ENCODE results near the gene RXRA.

RXRA gene

DNA sequence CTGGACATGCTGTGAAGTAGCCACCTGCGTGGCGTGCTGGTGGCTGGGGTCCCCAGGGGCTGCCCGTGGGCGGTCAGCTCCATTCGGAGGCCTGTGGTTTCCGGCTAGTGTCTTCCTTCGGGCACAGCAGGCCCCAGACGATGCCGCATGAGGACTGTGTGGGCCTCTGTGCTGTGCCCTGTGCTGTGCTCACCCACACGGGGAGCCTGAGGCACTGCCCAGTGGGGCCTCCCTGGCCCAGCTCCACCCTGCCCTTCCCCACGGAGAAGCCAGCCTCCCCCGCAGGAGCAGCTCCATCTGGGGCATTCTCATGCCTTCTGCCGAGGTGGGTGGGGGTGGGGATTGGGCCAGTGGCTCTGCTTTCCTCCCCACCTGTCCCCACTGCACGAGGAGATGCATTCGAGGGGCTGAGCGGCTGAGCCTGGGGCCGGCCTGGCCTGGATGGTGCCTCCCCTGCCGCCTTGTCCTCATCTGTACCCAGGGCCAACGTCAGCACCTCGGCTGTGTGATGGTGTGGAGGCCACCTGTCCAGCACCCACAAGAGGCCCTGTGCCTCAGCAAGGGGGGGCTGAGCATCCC is 24.2 kb downstream of the RXRA start:
- DNase-seq (ENCODE audit: low spot score) (no peak), FAIRE-seq (no peak)

DNA sequence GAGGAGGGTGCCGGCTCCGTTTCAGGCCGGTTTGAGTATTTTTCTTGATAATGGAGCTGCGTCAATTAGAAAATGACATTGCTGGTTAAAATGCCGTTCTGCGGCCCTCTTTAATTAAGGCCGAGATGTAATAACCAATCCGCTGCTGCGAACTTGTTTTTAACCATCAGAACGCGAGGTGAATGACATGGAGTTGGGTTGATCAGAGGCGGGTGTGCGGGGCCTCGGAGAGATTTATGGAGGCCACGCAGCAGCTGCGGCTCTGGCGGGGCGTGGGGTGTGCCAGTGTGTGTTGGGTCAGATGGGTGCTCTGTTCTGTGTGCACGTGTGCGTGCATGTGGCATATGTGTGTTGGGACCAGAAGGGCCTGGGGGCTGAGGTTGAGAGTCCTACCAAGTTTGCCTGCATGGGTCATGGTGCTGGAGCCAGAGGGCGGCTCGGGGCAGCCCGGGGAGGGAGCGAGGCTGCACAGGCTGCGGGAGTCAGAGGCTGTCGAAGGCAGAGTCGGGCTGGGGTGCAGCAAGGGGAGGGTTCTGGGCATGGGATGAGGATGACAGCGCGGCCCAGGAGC is 25.4 kb downstream of the RXRA start:
- FAIRE-seq (no peak), DNase-seq (ENCODE audit: low spot score) (no peak)

DNA sequence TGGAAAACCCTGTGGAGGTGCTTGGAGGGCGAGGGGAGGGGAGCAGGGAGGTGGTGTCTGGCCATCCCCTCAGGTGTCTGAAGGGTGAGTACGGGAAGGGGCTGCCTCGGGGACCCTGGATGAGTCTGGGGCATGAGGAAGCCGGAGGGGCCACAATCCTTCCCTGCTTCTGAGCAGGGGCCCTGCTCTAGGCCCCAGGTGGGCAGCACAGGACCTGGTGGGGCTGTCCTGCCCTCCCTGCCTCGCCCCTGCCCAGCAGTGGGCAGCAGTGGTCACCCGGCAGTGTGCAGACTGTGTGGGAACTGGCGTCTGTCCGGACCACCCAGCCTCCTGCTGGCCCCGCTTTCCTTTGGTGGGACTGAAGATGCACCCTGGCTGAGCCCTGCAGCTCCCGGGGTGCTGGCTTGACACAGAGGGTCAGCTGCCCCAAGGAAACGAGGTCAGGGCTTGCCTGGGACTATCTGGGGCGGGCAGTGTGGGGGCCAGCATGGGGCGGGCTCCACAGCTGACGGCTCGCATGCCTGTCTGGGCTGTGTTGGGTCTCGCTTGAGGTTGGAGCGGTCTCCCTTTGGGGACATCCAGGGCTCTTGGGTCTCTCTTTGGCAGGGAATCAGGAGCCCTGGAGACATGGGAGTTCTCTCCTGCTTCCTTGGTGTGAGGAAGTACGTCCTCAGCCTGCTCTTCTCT is 26.1 kb downstream of the RXRA start:
- no peak for DNase-seq (ENCODE audit: low spot score)
- FAIRE-seq = no peak

DNA sequence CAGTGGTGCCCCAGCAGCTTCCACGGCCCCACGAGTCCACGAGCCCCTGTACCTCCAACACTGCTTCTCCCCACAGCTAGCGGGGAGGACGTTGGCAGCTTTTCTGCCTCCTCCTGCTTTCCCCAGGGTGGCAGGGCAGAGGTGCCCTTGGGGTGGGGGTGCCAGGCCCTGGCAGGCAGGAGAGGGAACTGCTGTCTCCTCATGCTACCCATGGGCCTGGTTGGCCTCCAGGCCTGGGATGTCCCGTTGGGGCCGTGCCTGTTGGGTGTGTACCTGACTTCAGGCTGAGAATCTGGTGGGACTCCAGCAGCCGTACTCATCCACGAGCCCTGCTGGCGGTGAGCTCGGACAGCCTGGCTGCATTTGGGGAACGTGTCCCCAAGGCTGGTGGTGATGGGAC is 27.3 kb downstream of the RXRA start:
- FAIRE-seq (no peak), DNase-seq (ENCODE audit: low spot score) (no peak)

DNA sequence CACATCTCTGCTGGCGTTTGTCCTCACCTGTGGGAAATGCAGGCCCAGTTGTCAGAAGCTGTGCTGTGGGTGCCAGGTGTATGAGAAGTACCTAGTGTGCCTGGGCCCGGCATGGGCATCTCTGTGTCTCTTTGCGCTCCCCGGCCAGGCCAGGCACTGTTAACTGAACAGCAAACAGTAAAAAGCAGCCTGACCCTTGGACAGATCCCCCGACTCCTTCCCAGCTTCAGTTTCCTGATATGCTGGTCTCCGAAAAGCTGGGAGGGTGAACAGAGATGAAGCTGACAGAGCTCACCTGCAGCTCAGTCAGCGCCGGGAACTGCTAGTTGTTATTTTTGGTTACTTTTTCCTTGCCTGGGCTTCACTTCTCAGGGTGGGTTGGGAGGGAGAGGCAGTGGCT is 28.9 kb downstream of the RXRA start:
- no peak for FAIRE-seq

DNA sequence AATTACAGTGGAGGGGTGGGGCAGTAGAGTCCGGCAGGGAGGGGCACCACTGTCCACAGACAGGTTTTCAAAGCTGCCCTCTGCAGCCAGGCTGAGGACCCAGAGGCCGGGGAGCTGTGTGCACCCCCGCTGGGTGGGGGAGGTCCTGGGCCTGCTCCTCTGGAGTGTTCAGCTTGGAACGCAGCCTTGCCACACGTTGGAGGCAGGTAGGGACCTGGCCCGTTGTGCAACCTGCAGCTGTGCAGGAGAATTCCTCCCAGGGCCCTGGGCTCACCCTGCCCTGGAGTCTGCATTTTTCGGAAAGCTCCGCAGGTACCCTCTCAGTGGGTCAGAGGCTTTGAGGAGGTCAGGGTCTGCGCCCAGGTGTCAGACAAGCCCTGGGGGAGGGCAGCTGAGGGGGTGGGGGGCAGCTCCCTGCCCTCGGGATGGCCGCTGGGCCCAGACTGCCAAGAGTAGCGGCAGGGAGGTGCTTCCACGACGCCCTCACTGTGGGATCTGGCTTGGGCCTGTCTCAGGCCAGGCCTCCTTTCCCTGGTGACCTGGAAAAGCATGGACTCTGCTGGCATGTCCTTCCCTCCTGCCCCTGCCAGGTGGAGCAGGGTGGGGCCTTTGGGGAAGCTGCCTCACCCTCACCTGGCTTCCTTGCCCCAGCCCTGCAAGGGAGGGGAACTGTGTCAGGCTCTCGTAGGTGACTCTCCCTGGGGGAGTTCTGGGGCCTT is 29.5 kb downstream of the RXRA start:
- FAIRE-seq (no peak), DNase-seq (ENCODE audit: low spot score) (no peak)

More for the DNA sequence above, 28.9 kb downstream of the RXRA start:
- DNase-seq (ENCODE audit: low spot score) = no peak

DNA sequence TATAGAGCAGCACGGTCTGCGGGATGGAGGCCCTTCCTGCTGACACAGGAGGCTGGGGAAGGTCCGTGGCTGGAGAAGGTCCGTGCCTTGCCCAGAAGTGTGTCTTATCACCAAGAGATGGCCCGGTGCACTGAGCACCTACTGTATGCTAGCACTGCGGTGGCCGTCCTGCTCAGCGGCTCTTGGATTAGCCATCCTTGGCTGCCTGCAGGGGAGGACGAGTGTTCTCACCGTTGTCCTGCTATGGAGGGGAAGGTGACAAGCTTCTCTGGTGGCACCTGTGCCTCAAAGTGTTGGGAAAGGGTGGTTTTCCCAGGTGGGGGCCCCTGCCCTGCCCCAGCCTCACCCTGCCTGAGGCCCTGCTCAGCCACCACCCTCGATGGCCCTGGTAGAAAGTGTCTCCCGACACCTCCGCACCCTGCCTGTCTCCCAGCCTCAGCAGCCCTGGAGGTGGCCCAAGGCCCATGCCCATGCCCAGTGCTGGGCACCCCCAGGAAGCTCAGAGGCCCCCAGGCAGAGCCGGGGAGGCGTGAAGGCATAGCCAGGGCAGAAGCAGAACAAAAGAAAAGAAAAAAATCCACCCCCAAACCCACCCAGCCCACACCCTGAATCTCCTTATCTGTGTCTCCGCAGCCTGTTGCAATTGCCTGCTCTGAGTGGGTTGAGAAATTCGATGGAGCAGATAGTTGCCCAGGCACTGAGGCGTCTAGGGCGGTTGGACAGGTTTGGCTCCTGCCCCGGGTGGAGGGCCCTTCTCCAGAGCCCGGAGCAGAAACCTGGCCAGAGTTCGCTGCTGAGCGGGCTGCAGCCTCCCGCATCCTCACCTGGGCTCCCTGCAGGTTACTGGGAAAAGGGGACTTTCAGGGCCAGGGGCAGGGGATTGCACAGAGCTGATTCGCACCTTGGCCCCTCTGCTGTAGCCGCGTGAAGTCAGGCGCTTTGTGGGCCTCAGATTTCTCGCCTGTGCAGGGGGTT is 30.5 kb downstream of the RXRA start:
- FAIRE-seq = no peak
- no peak for DNase-seq (ENCODE audit: low spot score)

DNA sequence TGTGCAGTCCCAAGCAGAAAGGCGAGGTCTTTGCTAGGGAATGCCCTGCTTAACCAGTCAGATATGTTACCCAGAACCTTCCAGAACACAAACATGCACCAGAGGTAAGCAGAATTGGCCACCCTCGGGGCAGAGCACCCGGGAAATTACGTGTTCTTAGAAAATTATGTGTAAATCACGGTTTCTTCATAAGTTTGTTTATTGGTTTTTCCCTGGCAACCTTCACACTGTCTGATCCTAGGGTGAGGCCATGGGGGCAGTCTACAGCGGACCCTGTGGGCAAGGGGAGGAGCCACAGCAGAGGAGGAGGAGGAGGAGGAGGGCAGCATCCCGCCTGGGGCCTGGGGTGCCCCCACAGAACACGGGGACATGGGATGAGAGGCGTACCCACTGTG is 31.4 kb downstream of the RXRA start:
- no peak for DNase-seq (ENCODE audit: low spot score)
- FAIRE-seq = no peak

DNA sequence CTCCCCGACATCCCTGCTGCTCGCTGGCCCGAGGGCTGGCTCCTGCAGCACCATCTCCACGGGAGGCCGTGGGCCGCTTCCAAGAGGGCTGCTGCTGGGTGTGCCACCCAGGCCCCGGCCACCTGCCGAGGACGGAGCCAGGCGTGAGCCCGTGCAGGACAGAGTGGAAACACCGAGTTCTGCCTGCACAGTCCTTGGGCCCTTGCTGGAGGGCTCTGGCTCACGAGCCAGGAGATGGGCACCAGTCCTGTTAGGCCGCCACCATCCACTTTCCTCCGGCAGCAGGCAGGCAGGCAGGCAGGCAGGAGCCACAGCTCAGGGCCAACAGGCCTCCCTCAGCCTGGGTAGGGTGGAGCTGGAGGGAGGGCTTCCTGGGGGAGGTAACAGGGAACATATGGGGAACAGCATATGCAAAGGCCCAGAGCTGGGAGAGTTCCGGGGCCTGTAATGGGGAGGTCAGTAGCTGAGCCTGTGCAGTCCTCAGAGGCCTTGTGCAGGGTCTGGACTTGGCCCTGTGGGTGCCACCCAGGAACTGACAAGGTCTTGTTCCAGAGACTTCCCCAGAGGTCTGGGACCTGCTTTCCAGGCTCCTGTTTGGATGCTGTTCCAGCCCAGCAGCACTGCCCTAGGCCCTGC is 31.9 kb downstream of the RXRA start:
- DNase-seq (ENCODE audit: low spot score) (no peak), FAIRE-seq (no peak)

DNA sequence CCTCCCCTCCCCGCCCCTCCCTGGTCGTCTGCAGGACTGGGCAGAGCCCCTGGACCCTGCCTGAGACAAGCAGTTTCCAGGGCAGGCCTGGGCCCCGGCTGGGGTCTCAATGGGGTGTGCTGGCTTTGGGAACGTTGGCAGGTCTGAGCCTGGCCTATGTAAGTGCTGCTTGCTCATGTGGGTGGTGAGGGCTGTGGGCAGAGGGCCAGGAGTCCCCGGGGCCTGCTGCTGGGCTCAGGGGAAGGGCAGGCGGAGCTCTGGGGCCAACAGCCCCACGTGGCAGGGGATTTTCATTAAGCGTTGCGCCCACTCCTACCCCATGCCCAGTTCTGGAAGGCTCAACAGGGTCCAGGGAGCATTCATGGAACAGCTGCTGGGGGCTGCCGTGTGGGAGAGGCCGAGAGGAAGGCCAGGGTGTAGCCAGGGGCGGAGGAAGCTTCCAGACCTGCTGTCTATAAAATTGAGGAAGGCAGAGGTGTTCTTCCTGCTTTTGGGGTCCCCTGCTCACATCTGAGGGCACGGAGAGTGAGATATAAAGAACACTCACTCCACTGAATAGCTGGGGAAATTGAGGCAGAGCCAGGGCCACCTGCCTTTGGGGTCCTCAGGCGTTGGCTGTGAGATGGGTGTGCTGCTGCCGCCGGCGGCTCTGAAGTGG is 32.5 kb downstream of the RXRA start:
- FAIRE-seq (no peak), DNase-seq (ENCODE audit: low spot score) (no peak)

DNA sequence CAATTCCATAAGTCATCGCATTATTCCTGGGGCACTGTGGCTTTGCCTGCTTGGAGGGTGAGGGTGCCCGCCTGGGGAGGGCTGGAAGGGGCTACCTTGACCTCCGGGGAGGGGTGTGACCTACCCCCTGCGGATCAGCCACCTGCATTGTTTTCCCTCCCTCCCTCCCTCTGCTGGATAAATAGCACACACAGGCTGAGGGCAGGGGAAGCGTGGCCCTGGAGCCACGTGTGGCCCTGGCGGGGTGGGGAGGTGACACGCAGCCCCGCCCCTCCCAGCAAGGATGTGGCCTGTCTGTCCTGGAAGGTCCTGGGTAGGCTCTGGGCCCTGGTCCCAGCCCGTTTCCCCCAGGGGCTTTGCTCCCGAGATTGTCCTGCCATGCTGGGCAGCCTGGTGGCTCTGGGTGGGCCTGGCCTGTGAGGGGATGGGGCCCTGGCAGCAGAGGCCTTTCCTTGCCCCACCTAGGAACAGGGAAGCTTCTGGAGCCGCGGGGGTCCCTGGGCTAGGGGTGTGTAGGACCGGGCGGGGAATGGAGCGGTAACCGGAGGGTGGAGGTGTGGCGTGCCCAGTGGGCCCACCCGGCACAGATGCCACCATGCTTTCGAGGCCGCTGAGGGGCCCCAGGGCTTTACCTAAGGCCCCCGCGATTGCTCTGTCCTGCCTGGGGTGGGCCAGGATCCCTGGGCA is 33.4 kb downstream of the RXRA start:
- FAIRE-seq (no peak), DNase-seq (ENCODE audit: low spot score) (no peak)

DNA sequence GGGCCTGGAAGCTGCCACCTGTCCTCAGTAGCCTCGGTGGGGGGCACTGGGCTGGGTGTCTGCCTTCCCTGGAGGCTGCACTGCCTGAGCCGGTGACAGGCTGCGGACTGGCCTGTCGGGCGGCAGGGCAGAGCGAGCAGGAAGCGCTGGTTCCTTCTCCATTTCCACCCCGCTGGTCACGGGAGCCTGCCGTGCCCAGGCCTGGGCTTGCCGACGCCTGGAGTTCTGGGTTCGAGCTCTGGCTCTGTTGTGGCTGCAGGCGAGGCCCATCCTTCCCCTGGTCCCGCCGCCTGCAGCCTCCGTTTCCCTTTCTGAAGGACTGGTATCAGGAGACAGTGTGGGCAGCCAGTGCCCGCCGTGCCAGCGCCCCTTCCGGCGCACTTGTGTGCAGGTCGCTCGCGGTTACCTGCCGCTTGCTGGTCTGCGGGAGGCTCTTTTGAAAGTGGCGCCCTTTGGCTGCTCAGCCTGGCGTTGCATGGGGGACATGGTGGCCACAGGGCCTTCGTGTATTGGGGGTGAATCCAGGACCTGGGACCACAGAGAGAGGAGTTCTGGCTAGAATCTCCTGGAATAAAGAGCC is 34.0 kb downstream of the RXRA start:
- DNase-seq (ENCODE audit: low spot score) (no peak), FAIRE-seq (no peak)

DNA sequence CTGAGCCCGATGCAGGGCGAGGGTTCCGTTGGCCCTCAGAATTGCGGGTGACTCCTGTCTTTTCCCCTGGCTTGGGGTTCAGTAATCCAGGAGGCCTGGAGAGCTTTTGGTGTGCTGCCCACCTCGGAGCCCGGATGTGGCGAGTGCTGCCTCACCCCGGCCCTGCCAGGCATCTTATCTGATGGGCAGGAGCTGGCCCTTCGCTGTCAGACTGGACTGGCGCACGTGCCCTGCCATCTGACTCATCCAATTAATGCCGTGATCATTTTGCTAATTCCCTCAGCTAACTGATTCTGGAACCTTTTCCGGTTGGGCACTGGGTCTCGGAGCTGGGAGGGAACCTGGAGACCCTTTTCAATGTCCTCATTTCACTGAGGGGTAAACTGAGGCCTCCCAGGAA is 34.6 kb downstream of the RXRA start:
- DNase-seq (ENCODE audit: low spot score) (no peak), FAIRE-seq (no peak)

DNA sequence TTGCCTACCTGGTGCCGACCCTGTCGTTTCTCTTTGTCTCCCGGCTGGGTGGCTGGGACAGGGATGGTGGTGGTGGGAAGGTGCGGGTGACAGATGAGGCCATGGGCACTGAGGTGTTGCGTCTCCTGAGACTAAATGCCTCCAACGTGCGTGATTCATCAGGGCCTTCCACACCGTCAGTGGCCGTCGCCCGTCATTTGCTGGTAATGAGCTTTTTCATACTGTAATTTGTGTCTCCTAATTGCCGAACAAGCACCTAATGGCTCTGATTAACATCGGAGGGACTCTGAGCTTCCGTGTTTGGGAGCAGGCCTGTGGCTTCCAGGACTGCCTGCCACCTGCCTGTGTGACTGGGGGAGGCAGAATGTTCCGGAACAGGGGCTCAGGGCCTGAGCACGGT is 35.2 kb downstream of the RXRA start:
- no peak for FAIRE-seq
- no peak for DNase-seq (ENCODE audit: low spot score)

DNA sequence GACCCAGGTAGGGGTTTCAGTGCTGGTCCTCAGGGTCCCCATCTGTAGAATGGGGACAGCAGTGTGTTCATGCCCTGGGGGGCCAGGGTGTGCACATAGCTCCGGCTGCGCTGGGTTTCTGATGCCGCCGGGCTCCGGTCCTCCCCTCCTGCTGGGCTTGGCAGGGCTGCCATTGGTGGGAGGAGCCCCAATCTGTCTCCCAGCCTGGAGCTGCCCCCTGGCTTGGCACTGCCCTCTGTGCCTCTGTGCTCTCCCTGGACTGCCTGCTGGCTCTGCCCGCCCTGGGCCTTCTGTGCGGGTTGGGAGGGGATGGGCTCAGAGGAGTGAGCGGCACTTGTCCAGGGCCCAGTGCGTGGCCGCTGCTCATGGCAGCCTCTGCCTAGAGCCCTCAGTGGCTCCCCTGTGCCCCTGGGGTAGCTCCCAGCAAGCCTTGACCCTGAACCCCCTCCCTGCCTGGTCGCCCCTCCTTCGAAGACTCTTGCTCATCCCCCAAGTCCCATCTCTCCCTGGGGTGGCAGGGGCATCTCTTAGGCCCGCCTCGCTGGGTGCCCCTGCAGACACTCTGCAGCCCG is 35.7 kb downstream of the RXRA start:
- DNase-seq (ENCODE audit: low spot score) (no peak), FAIRE-seq (no peak)

DNA sequence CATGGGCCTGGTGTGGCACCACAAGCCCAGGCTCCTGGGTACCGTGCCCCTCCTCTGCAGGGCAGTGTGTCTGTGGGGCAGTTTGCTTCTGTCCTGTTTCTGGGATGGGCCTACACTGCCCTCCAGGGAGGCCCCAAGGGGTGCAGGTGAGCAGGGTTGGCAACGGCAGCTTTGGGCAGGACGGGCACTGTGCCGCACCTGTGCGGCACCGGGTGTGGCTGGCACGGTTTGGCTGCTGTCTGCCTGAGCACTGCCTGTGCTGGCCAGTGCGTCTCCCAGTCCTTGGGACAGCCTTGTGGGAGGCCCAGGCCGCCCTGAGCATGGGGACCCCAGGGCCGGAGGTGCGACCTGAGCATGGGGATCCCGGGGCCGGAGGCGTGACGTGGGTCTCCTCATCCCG is 37.2 kb downstream of the RXRA start:
- FAIRE-seq = no peak

DNA sequence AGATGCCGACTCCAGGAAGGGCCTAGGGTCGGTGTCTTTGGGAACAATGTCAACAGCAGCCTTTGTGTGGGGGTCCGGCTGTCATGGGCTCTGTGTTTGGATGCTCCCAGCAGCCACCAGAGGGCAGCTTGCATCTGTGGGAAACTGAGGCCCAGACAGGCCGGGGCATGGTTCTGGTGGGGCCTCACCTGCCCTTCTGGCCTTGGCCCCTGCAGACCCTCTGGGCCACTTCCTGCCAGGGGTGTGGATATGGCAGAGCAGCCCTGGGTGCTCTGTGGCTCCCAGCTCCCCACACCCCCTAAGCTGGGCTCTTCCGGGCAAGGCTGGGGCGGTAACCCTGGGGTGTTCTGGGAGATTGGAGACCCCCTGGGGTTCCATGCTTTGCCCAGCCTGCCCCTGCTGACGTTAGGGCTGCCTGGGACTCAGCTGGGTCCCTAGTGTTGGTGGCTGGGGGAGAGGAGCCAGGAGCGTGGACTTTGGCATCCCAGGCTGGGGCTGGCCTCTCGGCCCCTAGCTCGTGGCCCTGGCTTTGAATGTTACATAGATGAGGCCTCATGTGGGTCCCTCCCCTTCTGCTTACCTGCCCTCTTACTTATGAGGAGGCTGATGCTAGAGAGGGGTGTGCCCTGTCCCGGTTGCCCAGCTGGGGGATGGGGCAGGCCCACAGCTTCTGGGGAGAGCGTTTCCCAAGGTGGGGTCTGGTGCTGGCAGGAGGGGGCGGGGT is 38.3 kb downstream of the RXRA start:
- FAIRE-seq = no peak
- no peak for DNase-seq (ENCODE audit: low spot score)

More for the DNA sequence above, 37.2 kb downstream of the RXRA start:
- no peak for DNase-seq (ENCODE audit: low spot score)

DNA sequence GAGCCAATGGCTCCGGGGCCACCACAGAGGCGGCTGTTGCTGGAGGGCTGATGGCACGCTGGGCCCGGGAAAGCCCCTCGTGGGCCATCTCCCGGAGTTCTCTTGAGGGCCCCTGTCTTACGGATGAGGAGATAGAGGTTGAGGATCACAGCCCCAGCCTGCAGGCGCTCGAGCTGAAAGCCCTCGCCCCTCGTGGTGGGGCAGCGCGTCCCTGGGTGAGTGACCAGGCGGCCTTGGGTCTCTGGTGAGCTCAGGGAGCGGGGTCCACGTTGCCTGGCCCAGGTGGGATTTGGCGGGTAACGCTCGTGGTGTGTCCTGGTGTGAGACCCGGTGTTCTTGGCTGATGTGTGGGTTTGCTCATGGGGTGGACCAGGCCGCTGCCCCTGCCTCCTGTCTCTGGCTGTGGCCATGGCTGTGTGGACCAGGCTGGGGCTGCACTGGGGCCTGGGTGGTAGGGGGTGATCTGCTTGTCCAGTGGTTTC is 38.9 kb downstream of the RXRA start:
- no peak for DNase-seq (ENCODE audit: low spot score)
- FAIRE-seq = no peak
